CD8-positive, alpha-beta memory T cell (primary cell): ENCODE measurements around the gene GAA. TPM values are rescaled to one million over a fixed set of nuclear protein-coding genes. Genes with fewer than 3 reads are reported as not detected.

Experiments
- CTCF ChIA-PET: fragments of 350-600 bp; sonication (Branson Sonifier 250); formaldehyde crosslinking; loops from one replicate; lab custom pipeline; 2021; ENCODE audit warnings: antibody characterized with exemption; lab: Charles Lee
- POLR2A ChIA-PET: fragments of 350-600 bp; sonication (Branson Sonifier 250); formaldehyde crosslinking; loops from one replicate; lab custom pipeline; 2021; ENCODE audit warnings: antibody characterized with exemption; lab: Charles Lee
- DNase-seq, 5 donors: peaks; one replicate each; pipeline versions ENCODE4 v3.0.0 to v3.0.0-alpha.2; 2020 to 2022; ENCODE audit warnings: mixed read lengths in 1 of 5
- H3K27ac ChIP-seq: one replicate; pipeline ENCODE4 v1.7.0; 2013; ENCODE audit warnings: low read depth, mild to moderate bottlenecking, low read length, moderate library complexity
- H3K27me3 ChIP-seq: 2 replicates; pipeline ENCODE4 v1.7.0; 2013; ENCODE audit warnings: low read length, mild to moderate bottlenecking; ENCODE audit not compliant: insufficient read depth, poor library complexity, severe bottlenecking
- H3K36me3 ChIP-seq: 2 replicates; pipeline ENCODE4 v1.7.0; 2013; ENCODE audit warnings: mild to moderate bottlenecking, low read length, moderate library complexity; ENCODE audit not compliant: insufficient read depth
- H3K4me1 ChIP-seq: 2 replicates; pipeline ENCODE4 v1.7.0; 2013; ENCODE audit warnings: mild to moderate bottlenecking, low read length, moderate library complexity; ENCODE audit not compliant: insufficient read depth
- H3K4me3 ChIP-seq: 2 replicates; pipeline ENCODE4 v1.7.0; 2013; ENCODE audit warnings: mild to moderate bottlenecking, low read length
- H3K9me3 ChIP-seq: 2 replicates; pipeline ENCODE4 v1.7.0; 2013; ENCODE audit warnings: mild to moderate bottlenecking, low read length
- H3K27ac Mint-ChIP-seq, 8 donors: one replicate each; pipeline ENCODE4 v1.8.0; 2020 to 2021; ENCODE audit warnings: mixed read lengths in 8 of 8, mild to moderate bottlenecking in 6 of 8, inconsistent platforms in 3 of 8, moderate library complexity in 3 of 8
- H3K27me3 Mint-ChIP-seq, 2 donors: one replicate each; pipeline ENCODE4 v1.8.0; 2020 to 2021; ENCODE audit warnings: mixed read lengths in 2 of 2, mild to moderate bottlenecking in 1 of 2, moderate library complexity in 1 of 2
- H3K36me3 Mint-ChIP-seq, 3 donors: one replicate each; pipeline ENCODE4 v1.8.0; 2020 to 2021; ENCODE audit warnings: mixed read lengths in 3 of 3, inconsistent platforms in 1 of 3, mild to moderate bottlenecking in 1 of 3
- H3K4me1 Mint-ChIP-seq, 3 donors: one replicate each; pipeline ENCODE4 v1.8.0; 2020 to 2021; ENCODE audit warnings: mixed read lengths in 3 of 3, inconsistent platforms in 1 of 3, mild to moderate bottlenecking in 1 of 3
- H3K4me3 Mint-ChIP-seq, 7 donors: one replicate each; pipeline ENCODE4 v1.8.0; 2020 to 2021; ENCODE audit warnings: mixed read lengths in 7 of 7, mild to moderate bottlenecking in 6 of 7, moderate library complexity in 4 of 7, inconsistent platforms in 2 of 7
- H3K9me3 Mint-ChIP-seq, 5 donors: one replicate each; pipeline ENCODE4 v1.8.0; 2020 to 2022; ENCODE audit warnings: mixed read lengths in 5 of 5, mild to moderate bottlenecking in 3 of 5, moderate library complexity in 2 of 5, inconsistent platforms in 1 of 5
- polyA plus RNA-seq: library from polyadenylated mRNA; unstranded; fragments of 300-500 nt; fragmentation: Illumina TruSeq; gene quantifications from one replicate; pipeline ENCODE4 v1.2.3, GENCODE V29; 2021
- total RNA-seq, 2 experiments: library from RNA; stranded (reverse); gene quantifications; one replicate each; pipeline ENCODE4 v1.2.3, GENCODE V29; 2021

GAA gene
- total and polyA plus RNA-seq, 3 experiments from 2014 or later, result 13.7 to 31.0 (median 30.5) TPM

DNA sequence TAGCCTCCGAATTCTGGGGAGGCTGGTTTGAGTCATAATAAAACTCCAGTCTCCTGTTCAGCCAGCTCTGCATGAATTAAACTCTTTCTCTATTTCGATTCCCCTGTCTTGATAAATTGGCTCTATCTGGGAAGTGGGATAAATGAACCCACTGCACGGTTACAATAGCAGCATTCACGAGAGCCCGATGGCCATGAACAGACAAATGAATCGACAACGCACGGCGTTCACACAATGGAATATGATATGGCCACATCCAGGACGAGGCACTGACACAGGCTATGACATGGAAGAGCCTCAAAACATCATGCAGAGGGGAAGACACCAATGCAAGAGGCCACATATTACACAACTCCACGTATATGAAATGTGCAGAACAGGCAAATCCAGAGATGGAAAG lies 62.8 kb downstream of the GAA start:
- POLR2A ChIA-PET, result no interaction called here

DNA sequence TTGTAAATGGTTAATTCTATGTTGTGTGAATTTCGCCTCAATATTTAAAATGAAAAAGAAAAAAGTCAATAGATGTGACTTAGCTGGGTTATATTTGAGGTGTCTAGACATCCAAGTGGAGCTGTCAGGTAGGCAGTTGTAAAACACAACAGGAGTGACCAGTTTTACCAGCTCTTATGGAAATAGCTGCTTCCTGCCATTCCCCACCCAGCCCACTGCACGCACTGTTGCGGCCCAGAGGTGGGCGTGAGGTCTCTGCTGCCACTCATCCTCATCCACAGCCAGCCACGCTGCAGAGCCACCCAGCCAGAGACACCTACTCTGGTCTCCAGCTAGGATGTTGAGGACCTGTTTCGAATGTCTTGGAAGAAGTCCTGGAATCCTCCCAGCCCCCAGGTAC lies 65.1 kb downstream of the GAA start:
- Histone ChIP-seq H3K27ac (no peak overlapping the region), H3K27me3 (no peaks in the 10 kb centered on the region), H3K36me3 (no peaks in the 10 kb centered on the region), H3K4me1 (no peaks in the 10 kb centered on the region), H3K9me3 (no peaks in the 10 kb centered on the region), H3K4me3 (no peak overlapping the region)
- Mint-ChIP-seq H3K27me3 (peaks cover 8 to 25% of the 10 kb centered on the region in 2 donors), H3K4me3 (no peak overlapping the region), H3K4me1 (no peaks in the 10 kb centered on the region), H3K36me3 (no peaks in the 10 kb centered on the region), H3K9me3 (no peaks in the 10 kb centered on the region), H3K27ac (no peak overlapping the region)
- POLR2A ChIA-PET, result no interaction called here
- no peak for DNase-seq
- CTCF ChIA-PET, result no interaction called here

More for the DNA sequence above, 62.8 kb downstream of the GAA start:
- Histone ChIP-seq H3K27ac (no peak overlapping the region), H3K9me3 (no peaks in the 10 kb centered on the region), H3K4me1 (no peaks in the 10 kb centered on the region), H3K36me3 (no peaks in the 10 kb centered on the region), H3K4me3 (no peak overlapping the region), H3K27me3 (peaks cover 4% of the 10 kb centered on the region)
- CTCF ChIA-PET, result interaction anchor here (0.7 kb wide), 1 partner anchor 666 kb away, joined by 3 read pairs; no protein-coding TSS in a partner anchor
- Mint-ChIP-seq H3K9me3 (no peaks in the 10 kb centered on the region), H3K27me3 (peaks cover 14 to 41% of the 10 kb centered on the region in 2 donors), H3K4me1 (no peaks in the 10 kb centered on the region), H3K36me3 (no peaks in the 10 kb centered on the region), H3K4me3 (no peak overlapping the region), H3K27ac (no peak overlapping the region)
- no peak for DNase-seq

DNA sequence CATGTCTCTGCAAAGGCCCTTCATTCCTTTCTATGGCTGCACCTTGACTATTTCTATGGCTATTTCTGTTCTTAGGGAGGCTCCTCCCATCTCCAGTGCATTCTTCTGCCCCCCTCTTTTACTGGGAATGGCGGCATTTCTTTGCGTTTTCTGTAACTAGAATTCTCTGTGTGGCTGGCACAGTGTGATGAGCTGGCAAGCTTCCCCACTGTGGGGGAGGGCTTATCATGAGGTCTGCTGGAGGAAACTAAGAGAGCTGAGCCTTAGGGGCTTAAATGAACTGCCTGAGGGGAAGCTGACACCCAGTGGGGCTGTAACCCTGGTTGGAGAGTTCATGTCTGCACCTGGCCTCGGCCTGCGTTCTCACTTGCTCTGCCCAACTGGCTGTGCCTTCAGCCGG lies 67.0 kb downstream of the GAA start:
- no peak overlapping the region for H3K27ac ChIP-seq
- Mint-ChIP-seq H3K36me3 (no peaks in the 10 kb centered on the region), H3K27ac (no peak overlapping the region), H3K4me3 (no peak overlapping the region), H3K4me1 (no peaks in the 10 kb centered on the region), H3K9me3 (no peaks in the 10 kb centered on the region), H3K27me3 (peaks cover 6 to 16% of the 10 kb centered on the region in 2 donors)
- no peaks in the 10 kb centered on the region for H3K9me3 ChIP-seq
- no peaks in the 10 kb centered on the region for H3K27me3 ChIP-seq
- H3K4me3 ChIP-seq, result no peak overlapping the region
- H3K36me3 ChIP-seq, result no peaks in the 10 kb centered on the region
- DNase-seq, result no peak
- CTCF ChIA-PET, result no interaction called here
- POLR2A ChIA-PET, result no interaction called here
- no peaks in the 10 kb centered on the region for H3K4me1 ChIP-seq

DNA sequence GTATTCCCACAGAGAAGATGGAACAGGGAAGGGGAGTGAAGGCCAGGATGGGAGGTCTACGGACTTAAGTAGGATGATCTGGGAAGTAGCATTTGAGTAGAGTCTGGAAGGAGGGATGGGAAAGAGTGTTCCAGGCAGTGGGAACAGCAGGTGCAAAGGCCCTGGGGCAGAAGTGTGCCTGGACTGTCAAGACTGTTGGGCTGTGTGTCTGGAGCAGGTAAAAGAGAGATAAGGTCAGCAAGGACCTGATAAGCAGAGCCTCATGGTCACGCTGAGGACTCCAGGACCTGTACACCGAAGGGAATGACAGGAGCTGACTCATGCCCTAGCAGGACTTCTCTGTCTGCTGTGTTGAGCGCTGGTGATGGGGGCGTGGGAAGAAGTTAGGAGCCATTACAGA lies 67.7 kb downstream of the GAA start:
- Histone ChIP-seq H3K4me1 (no peaks in the 10 kb centered on the region), H3K27ac (no peak overlapping the region), H3K4me3 (no peak overlapping the region), H3K9me3 (no peaks in the 10 kb centered on the region), H3K36me3 (no peaks in the 10 kb centered on the region), H3K27me3 (no peaks in the 10 kb centered on the region)
- DNase-seq, result no peak
- Mint-ChIP-seq H3K9me3 (no peaks in the 10 kb centered on the region), H3K27me3 (peaks cover 6 to 15% of the 10 kb centered on the region in 2 donors), H3K4me3 (no peak overlapping the region), H3K36me3 (no peaks in the 10 kb centered on the region), H3K4me1 (no peaks in the 10 kb centered on the region), H3K27ac (peak overlapping the region in 1 of 8 donors; percentile 54)
- ChIA-PET POLR2A (no interaction called here), CTCF (no interaction called here)

Other genes with a start within 250 kb of the GAA start
- 1 to 10 TPM; 3.5 to 4.3 TPM for gene TBC1D16, start 65.7 kb upstream of the GAA start, total RNA-seq
- 0.33 TPM for gene TBC1D16, start 65.7 kb upstream of the GAA start, polyA plus RNA-seq
- 1 to 10 TPM; 3.6 to 4.3 TPM for gene CCDC40, start 64.9 kb upstream of the GAA start, total RNA-seq
- not detected for gene CCDC40, start 64.9 kb upstream of the GAA start, polyA plus RNA-seq
- 100 to 1,000 TPM; 174 to 181 TPM for gene EIF4A3, start 45.5 kb downstream of the GAA start, total RNA-seq
- 77.6 TPM for gene EIF4A3, start 45.5 kb downstream of the GAA start, polyA plus RNA-seq
- gene CARD14, start 68.4 kb downstream of the GAA start, total RNA-seq, result not detected
- gene CARD14, start 68.4 kb downstream of the GAA start, polyA plus RNA-seq, result not detected
- 10 to 100 TPM; 23.2 to 27.2 TPM for gene SGSH, start 118.8 kb downstream of the GAA start, total RNA-seq
- gene SGSH, start 118.8 kb downstream of the GAA start, polyA plus RNA-seq, result 46.7 TPM
- gene SLC26A11, start 118.8 kb downstream of the GAA start, total RNA-seq, result 10 to 100 TPM; 18.1 to 19.6 TPM
- 7.0 TPM for gene SLC26A11, start 118.8 kb downstream of the GAA start, polyA plus RNA-seq
- 100 to 1,000 TPM; 184 to 185 TPM for gene RNF213, start 159.3 kb downstream of the GAA start, total RNA-seq
- gene RNF213, start 159.3 kb downstream of the GAA start, polyA plus RNA-seq, result 75.7 TPM